Fibroblast of the aortic adventitia (primary cell): Measurements from ENCODE around the gene VOPP1. TPM values are rescaled to one million over a fixed set of nuclear protein-coding genes. Genes with fewer than 3 reads are reported as not detected.

Experiments used
- DNase-seq: peaks from one replicate; pipeline ENCODE4 v3.0.0-alpha.2; 2010; ENCODE audit warnings: low read depth
- H3K4me3 ChIP-seq: 2 replicates; pipeline ENCODE4 v1.5.1; 2011; ENCODE audit warnings: low read depth, mild to moderate bottlenecking, control low read depth, low read length, moderate library complexity
- total RNA-seq: library from RNA; depleted of rRNA; stranded (reverse); fragments of >200 nt; gene quantifications from 2 replicates; pipeline ENCODE4 v1.2.3, GENCODE V29; 2012; ENCODE audit warnings: low replicate concordance
- TF ChIP-seq, protein P1 (sequence below): IDR thresholded peaks from 2 replicates; pipeline ENCODE4 v1.5.1; 2011; ENCODE audit warnings: mild to moderate bottlenecking, low read length, control low read depth, inconsistent platforms; ENCODE audit not compliant: insufficient read depth

VOPP1 gene
- total RNA-seq, 1 donor = 89.4 TPM

DNA sequence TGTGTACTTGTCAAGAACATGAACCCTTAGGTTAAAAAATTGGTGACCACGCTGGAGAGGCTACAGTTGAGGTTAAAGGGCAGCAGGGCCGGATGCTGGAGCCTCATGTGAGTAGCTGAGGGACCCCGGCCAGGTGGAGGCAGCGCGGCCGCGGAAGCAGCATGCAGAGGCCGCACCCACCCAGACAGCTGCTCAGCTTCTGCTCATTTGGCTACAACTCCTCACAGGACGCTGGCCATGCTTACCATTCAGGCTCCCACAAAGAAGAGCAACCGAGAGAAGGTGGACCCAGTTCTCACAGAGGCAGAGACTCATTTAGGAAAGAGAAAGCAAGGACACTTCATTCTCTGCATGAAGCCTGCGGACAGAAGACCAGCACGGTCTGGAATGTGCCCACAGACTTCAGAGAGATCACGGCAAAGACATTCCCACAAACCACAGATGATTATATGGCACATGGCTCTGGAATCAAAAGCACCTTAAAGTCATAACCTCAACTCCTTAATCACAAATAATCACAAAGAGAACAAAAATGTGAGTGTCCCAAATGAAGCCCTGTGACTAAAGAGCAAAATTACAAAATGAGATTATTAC, 94.4 kb downstream of the VOPP1 start:
- TF ChIP-seq, protein P1, sequence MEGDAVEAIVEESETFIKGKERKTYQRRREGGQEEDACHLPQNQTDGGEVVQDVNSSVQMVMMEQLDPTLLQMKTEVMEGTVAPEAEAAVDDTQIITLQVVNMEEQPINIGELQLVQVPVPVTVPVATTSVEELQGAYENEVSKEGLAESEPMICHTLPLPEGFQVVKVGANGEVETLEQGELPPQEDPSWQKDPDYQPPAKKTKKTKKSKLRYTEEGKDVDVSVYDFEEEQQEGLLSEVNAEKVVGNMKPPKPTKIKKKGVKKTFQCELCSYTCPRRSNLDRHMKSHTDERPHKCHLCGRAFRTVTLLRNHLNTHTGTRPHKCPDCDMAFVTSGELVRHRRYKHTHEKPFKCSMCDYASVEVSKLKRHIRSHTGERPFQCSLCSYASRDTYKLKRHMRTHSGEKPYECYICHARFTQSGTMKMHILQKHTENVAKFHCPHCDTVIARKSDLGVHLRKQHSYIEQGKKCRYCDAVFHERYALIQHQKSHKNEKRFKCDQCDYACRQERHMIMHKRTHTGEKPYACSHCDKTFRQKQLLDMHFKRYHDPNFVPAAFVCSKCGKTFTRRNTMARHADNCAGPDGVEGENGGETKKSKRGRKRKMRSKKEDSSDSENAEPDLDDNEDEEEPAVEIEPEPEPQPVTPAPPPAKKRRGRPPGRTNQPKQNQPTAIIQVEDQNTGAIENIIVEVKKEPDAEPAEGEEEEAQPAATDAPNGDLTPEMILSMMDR = no peak
- peak; percentile 61 for DNase-seq
- H3K4me3 ChIP-seq = no peak overlapping the region

DNA sequence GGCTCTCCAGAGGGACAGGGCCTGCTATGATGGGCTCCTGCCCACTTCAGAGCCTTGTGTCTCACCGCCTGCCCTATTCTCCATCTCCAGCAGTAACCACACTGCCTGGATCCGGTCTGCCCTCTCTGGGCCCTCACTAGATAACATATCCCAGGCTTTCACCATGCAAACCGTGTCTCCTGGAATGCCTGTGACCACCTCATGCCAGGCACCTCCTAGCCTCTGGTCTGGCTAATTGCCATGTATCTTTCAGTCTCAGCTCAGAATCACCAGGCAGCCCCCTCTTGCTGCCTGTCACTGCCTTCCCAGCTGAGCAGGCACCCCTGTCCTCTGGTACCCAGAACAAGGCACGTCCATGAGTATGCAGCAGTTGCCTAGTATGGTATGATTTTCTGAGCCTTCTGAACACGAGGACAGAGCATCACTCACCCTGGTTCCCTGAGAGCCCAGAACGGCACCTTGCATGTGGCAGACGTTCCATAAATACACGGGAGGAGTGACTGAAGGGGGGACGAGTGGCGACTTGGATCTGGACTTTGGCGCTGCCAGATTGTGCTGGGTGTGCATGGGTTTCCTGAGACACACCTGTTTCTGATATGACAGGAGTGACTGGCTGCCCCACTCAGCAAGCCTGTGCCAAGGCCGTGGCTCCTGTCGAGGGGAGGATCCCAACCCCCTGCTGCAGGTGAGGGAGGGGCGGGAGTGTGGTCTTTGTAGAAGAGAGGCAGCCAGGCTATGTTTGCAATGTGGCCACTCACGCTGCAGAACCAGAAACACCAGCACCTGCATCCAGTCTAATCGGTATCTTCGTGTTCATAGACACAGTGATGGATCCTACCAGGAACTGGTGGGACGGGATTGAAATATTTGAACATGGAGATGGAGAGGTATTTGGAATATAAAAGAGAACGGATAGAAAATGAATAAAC, 95.2 kb downstream of the VOPP1 start:
- no peak for DNase-seq
- TF ChIP-seq, protein P1 = no peak

DNA sequence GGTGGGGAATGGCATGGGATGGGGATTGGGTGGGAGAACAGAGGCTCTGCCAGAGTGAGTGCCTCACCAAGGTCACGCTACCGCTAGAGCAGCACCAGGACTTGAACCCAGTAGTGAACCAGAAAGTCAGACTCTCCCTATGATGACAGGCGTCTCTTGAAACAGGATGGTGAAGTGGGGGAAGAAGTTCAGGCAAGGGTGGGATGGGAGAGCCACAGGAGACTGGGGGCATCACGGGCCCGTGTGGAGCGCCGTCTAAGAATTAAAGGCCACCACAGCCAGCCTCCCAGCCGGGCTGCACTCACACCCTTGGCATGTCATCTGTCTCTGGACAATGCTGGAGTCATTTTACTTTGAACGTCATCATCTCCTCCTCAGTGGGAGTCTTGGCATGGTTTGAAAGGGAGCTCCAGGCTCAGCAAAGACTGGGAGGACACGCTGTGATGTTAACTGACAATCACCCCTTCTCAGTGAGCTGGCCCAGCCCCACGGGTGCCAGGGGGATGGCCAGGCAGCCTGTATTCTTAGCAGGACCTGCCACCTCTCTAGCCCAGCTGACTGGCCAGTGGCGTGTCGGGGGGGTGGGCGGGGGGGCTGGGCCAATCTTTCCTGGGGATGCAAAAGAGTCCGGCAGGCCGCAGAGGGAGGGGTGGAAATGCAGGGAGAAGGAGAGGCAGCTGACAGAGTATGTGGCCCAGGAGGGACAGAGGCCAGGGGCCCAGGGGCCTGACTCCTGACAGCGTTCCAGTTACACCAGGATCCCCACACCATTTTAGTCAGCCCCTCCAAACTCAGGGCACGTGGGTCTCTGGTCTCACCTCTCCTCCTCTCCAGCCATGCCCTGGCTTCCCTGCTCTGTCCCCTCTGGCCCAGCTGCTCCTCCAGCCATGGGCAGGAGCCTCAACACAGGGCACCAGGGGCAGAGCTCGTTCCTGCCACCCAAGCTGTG, 96.2 kb downstream of the VOPP1 start:
- peak; percentile 31 for DNase-seq
- TF ChIP-seq, protein P1 = no peak
- H3K4me3 ChIP-seq = no peak overlapping the region

More for the DNA sequence above, 95.2 kb downstream of the VOPP1 start:
- H3K4me3 ChIP-seq = no peak overlapping the region

DNA sequence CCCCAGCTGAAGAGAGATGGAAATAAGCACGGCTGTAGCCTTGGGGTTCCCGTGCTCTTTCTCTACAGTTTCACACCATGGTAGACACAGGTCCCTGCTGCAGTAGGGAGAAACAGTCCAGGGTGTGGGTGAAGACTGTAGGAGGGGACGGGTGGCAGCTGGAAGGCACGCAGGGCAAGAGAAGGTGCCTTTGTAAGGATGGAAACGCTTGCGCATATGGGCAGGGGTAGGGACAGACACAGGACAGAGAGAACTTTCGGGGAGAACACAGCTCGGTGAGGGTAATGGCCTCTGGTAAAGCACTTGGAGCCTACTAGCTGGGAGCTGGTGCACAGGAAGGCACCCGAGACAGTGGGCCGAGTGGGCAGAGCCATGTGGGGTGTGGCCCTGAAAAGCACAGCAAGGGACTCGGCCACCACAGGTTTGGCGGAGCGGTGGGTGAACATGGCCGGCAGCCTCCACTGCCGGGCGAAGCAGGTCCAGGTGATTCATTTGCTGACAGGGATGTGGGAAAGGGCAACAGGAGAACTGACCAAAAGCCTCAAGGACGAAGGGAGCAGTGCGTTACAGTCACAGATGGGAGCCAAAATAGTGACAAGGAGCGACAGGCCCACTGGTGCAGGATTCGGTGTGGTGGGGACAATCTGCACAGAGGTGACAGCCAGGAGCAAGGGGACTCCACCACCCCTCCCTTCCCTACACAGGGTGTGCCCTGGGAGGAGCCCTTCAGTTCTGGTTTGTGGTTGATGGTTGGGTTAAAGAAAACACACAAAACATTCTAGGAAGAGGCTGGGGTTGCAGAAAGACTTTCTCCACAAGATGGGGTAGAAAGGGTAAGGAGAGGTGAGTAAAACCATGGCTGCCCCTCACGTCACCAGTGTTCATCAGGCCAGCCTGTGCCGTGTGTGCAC, 97.1 kb downstream of the VOPP1 start:
- no peak for DNase-seq
- H3K4me3 ChIP-seq = no peak overlapping the region
- TF ChIP-seq, protein P1 = no peak

DNA sequence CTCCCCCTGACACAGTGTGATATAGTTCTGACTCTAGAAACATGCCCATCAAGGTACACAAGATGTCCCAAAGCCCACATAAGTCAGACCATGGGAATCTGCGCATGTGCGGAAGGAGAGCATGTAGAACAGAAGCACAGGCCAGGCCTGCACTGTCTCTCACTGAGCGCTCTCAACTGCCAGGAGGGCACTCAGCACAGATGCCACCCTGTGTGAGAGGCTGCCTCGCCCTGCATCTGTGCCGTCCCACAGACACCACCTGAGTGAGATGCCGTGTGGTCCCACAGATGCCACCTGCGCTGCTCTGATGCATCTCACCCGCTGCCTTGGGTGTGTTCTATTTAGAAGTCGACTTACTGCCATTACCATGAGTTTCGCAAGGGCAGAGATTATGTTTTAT, 98.4 kb downstream of the VOPP1 start:
- H3K4me3 ChIP-seq = no peak overlapping the region
- TF ChIP-seq, protein P1 = no peak
- DNase-seq = no peak
